GM18873 (cell line): ENCODE data around the gene CGB3.

Experiments used
- ATAC-seq: cut with Tn5 transposase; IDR thresholded peaks from one replicate; pipeline ENCODE4 v1.9.1; 2021; ENCODE audit warnings: mild to moderate bottlenecking, moderate library complexity, moderate number of reproducible peaks; ENCODE audit not compliant: unreplicated experiment, low FRiP score

Gene CGB3

DNA sequence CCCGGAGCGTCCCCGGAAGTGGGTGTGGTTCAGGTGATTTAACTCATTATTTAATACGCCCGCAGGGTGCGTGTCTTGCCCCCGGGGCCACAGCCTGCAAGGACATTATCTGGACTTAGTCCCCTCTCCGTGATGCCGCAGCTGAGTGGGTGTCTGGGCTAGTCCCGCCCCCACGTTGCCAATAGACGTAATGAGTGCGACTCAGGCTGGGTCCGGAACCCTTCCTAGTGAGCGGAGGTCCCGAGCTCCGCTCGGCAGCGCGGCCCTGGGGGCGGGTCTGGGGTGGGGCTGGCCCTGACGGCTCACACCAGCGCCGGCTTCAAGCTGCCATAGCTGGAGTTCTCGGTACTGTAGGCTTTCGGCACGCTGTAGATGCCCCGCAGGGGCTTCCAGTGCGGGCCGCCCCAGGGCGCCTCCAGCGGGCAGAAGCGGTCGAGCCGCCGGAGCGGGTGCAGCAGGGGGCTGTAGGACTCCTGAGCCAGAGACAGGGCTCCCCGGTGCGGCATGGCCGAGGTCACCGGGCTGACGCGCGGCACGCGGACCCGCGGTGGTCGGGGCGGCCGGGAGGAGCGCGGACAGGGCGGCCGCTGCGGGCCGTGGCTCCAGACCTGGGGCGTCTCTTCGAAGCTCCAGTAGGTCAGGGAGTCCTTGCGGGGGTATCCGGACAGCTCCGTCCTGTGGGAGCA is 6.3 kb downstream of the CGB3 start:
- ATAC-seq = no peak

DNA sequence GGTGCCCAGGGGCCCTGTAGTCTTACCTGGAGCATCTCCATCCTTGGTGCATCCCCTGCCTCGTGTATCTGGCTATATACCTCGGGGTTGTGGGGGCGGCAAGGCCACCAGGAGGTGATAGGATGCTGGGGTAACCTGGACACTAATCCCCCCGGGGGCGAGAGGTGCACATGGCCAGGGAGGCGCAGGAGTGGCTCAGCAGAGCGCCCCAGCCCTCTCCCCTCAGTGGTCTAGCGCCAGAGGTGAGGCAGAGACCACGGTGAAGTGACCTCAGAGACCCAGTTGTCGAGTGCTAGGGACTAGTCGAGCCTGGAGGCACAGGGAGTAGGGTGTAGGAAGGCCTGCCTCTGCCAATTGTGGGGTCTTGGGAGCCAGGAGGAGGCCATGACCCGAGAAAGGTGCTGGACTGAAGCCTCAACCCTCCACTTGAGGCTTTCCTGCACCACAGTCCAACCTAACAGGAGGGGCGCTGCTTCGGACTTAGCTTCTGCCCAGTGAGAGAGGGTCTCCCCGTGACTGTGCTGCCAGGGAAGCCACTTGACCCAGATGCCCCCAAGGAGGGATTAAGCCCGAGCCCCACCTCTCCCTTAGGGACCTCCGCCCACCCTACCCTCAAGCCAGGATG is 7.0 kb downstream of the CGB3 start, which contains the start of gene LHB:
Gene LHB, minus strand, starts transcription at position 51 of the 625 bp plus-strand sequence. Its CDS starts 10 bp downstream, at position 41.
- ATAC-seq = no peak

DNA sequence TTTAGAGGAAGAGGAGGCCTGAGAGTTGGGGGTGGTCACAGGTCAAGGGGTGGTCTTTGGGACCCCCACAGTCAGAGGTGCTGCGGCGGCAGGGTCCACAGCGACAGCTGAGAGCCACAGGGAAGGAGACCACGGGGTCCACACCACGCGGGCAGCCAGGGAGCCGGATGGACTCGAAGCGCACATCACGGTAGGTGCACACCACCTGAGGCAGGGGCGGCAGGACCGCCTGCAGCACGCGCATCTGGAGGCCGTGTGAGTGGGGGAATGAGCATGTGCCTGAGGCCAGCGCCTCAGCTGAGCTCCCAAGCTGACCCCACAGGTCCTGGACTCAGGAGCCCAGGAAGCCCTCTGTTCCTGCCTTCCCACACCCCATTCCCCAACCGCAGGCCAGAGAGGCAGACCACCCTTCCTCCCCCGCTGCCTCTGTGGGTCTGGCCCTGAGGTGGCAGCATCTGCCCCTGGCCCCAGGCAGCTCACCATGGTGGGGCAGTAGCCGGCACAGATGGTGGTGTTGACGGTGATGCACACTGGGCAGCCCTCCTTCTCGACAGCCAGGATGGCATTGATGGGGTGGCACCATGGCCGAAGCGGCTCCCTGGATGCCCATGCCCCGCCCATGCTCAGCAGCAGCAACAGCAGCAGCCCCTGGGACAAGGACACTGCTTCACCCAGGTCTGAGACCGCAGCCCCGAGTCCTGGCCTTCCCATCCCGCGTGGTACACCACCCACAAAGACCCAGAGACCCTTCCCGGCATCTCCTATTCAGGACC is 7.9 kb downstream of the CGB3 start:
- no peak for ATAC-seq

DNA sequence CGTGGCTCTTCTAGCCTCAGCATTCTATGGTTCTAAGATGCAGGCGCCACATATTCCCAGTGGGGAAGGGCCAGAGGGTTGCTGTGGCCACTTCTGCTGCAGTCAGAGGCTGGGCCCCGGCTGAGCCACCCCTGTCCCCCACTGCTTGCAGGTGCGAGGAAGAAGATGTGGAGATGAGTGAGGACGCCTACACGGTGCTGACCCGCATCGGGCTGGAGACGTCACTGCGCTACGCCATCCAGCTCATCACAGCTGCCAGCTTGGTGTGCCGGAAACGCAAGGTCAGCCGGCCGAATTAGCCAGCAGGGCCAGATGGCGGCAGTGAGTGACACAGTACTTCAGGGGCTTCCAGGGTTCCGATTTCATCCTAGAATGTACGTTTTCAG is 9.3 kb downstream of the CGB3 start:
- no peak for ATAC-seq

DNA sequence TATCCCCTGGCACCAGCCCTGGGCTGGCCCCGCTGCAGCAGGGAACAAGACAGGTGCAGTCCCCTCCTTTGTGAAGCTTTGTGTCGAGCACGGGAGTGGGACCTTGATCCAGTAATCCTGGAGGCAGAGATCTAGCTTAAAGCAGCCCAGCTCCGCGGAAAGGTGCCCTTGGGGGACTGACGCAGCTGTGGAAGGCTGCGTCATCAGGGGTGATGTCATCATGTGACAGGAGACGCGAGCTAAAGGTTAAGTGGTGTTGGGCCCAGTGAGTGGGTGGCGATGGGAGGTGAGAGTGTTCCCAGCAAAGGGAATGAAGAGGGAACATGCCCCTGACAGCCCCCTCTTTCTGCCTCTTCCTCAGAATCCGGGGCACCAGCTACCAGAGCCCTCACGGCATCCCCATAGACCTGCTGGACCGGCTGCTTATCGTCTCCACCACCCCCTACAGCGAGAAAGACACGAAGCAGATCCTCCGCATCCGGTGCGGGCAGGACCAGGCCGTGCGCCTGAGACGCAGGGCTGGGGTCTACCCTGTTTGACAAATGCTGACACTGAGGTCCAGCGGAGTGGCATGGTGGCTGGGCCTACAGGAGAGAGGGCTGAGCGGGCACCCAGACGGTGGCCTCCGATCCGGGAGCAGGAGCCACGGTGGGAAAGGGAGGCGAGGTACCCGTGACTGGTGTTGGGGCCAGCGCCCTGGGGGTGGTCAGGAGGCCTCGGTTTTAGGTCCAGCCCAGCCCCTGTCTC is 9.8 kb downstream of the CGB3 start:
- ATAC-seq = no peak

DNA sequence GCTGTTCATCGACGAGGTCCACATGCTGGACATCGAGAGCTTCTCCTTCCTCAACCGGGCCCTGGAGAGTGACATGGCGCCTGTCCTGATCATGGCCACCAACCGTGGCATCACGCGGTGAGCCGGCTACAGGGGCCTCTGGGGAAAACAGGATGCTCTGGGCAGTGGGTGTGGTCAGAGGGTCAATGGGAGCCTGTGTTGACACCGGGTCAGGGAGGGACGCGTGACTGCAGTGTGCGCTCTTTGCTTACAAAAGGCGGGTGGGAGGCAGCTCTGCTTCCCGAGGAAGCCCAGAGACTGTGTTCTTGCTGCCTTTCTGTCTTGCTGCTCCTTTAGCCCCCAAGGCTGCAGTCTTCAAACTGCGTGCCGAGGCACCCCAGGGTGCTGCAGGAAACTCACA is 12.9 kb downstream of the CGB3 start:
- ATAC-seq = no peak

DNA sequence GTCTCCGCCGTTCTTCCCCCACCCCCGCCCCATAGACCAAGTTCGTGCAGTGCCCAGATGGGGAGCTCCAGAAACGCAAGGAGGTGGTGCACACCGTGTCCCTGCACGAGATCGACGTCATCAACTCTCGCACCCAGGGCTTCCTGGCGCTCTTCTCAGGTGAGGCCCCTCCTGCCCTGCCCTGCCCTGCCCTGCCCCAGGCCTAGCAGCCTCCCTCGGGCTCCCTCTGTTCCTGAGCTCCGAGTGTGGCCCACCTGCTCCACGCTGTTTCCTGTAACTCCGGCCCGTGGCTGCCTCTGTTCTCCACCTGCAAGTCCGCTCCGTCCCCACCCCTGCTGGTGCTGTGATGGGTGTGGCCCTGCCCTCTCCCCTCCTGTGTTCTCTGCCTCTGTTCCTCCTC is 13.7 kb downstream of the CGB3 start:
- ATAC-seq = no peak

DNA sequence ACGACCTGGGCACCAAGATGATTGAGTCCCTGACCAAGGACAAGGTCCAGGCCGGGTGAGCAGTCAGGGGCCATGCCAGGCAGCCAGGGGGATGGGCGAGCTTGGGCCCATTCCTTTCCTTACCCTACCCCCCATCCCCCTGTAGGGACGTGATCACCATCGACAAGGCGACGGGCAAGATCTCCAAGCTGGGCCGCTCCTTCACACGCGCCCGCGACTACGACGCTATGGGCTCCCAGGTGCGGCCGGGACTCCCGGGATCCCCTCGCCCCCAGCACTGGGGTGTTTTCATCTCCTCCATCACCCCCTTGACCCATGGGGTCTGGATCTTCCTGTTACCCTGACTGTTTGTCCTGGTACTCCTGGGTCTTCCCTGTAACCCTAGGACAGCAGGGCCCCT is 14.3 kb downstream of the CGB3 start:
- ATAC-seq = no peak

DNA sequence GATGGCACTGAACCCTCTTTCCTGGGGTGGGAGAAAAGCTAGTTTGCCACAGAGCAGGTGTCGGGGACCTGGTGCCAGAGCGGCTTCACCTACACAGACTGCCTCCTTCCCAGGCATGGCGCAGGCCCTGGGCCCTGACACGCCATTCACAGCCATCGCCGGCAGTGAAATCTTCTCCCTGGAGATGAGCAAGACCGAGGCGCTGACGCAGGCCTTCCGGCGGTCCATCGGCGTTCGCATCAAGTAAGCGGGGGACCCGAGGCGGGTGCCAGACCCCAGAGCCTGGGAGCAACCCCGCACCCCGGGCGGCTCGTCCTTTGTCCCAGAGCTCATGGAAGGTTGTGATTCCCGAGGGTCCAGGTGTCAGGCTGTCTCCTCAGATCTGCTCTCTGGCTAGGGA is 17.2 kb downstream of the CGB3 start:
- ATAC-seq = no peak

DNA sequence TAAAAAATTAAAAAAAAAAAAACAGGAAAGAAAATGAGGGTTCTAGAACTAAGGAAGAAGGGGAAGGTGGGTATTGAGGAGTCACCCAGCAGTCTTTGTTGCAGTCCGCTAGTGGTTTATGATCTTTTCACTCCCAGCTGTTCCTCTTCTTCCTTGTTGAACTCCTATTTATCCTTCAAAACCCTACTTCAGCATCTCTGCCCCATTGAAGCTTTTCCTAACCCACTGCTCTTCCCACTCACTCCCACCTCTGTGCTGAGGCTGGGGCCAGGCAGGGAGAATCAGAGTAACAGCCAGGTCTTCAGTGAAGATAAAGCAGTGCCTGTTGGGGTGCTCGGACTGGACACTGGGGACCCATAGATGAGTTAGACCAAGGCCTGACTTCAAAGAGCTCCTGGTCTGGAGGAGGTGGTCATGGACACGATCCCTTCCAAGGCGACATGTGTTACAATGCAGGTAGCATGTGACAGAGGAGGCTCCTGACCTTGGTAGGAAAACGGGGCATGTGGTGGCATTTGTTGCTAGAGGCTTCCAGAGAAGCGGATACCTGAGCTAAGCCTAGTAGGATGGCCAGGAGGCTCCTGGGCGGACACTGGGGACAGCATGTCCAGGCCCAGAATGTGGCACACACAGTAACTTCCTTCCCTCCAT is 19.0 kb downstream of the CGB3 start:
- ATAC-seq = no peak

DNA sequence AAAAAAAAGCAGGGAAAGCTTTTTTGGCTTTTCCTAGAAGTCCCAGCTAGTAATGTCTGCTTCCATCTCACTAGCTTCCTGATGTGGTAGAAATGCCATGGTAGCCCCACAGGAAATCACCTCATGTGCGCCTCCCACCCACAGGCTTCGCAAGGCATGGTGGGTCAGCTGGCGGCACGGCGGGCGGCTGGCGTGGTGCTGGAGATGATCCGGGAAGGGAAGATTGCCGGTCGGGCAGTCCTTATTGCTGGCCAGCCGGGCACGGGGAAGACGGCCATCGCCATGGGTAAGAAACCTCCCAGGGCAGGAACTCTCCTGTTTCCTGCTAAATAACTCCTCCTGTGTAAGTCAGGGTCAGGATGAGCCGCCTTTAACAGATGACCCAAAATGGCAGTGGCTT is 20.0 kb downstream of the CGB3 start:
- ATAC-seq = no peak

DNA sequence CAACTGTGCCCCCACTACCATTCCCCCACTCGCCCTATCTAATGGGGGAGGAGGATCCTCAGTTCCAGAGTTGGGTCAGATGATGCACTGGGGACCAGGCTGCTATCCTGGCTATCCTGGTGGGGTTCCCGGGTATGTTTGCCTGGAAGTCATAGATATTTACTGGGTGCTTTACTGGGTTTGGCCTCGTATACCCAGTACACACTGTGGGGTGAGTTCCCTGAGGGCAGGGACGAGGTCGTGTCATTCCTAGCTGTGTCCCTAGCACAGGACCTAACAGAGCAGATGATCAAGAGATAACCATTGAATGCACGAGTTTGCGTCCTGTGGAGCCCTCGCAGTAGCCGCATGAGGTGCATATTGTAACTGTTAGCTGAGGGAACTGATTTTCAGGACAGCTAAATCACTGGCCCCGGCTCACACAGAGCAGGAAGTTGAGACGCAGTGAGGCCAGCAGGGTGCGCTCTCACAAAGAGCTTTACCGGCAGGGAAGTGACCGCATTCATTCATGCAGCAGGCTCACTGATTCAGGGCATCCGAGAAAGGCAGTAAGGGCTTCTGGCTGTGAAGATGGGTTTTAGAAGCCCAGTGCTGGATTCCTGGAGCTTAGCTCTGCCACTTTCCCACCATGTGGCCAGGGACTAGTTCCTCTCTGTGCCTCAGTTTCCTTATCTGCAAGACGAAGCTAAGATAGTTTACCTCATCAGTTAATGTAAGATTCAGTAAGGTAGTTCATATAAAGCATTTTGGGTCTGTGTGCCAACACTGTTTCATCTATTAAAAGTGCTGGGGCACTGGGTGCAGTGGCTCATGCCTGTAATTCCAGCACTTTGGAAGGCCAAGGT is 24.4 kb downstream of the CGB3 start:
- ATAC-seq = peak; percentile 49

DNA sequence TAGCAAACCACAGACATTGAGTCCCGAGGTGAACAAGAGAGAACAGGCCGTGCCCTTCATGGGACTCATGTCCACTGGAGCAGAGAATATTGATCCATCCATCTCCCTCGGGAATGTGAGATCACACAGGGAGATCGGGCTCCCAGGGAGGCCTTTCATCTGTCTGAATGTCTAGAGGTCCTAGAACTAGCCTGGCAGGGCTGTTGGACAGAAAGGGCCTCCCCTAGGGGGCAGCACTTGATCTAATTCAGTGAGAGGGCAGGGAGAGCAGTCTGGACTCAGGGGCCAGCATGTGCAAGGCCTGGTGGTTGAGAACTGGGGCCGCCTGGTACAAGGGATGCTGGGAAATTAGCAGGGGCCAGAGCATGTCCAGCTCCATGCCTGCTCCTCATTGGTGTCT is 26.2 kb downstream of the CGB3 start:
- no peak for ATAC-seq

DNA sequence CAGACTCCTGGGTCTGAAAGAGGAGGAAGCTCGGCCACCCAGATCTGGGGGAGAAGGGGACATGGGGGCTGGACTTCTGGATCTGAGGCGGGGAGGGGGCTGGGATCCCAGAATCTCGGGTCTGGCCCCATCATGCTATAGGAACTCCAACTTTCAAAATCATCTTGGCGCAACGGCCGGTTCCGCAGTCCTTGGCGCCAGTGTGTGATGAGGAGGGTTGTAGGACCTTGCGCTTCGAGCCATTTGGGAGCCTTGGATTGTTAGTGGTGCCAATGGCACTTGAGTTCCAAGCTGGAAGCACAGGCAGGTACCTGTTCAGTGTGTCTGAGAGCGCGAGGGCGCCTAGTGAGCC is 30.1 kb downstream of the CGB3 start:
- ATAC-seq = no peak

DNA sequence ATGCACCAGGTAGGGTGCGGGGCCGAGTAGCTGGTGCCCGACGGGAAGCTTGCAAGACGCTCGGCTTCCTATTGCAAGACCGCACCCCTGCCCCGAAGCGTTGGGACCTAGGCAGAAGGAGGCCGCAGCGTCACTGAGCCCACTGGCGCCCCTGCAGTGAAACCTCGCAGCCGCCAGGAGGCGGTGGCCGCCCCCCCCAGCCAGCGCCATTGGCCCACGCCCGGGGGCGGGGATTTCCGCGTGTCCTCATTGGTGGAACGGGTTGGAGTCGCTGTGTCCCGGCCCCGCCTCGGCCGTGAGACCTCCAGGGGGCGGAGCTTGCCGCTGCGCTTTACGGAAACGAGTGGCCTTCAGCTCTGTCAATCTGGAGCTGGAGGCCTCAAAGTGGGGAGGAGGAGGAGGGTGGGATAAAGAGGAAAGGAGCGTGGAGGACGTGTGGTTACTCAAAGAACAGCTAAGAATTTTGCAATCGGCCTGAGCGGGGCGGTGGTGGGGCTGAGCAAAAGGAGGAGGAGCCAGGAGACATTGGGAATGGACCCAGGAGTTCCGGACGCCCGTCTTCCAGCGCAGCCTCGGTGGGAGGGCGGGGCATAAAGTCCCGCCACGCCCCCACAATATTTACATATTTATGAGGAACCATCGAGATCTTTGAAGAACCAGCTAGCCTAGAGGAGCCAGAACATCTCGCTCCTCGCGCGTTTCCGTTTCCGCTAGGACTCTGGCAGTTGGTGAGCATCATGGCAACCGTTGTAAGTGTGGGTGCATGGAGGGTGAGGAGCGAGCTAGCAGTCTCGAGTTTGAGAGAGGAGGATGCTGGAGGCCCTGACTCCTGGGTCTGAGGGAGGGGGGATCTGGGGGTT is 30.7 kb downstream of the CGB3 start, which contains the start of the genes GYS1 and RUVBL2:
Gene GYS1, minus strand, starts transcription at position 135 of the 860 bp plus-strand sequence. CDS start 197 bp downstream, outside the sequence.
Gene RUVBL2, plus strand, starts transcription at position 713 of the 860 bp plus-strand sequence. Its CDS starts 25 bp downstream, at position 738.
- ATAC-seq = peak; percentile 75

DNA sequence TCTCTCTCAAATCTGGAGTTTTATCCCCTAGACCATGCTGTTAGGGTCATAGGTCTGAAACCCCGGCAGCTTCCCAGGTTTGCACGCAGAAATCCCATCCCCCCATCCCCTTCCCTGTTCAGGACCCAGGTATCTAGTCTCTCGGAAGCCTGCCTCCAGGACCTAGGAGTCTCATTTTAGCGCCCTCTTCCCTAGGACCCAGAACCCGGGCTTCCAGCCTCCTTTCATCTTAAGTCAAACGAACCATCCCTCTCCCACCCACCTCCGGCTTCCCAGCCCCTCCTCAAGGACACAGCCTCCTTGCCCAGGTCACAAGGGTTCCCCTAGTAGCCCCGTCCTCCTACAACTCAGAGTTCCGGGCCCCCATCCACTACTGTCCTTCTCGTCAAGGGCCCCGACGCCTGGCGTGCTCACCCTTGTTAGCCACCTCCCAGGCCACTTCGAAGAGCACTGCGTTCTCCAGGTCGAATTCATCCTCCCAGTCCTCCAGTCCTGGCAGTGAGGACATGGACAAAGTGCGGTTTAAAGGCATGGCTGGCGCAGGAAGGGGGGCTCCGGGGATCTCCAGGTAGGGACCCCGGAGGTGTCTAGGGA is 31.5 kb downstream of the CGB3 start:
- no peak for ATAC-seq

DNA sequence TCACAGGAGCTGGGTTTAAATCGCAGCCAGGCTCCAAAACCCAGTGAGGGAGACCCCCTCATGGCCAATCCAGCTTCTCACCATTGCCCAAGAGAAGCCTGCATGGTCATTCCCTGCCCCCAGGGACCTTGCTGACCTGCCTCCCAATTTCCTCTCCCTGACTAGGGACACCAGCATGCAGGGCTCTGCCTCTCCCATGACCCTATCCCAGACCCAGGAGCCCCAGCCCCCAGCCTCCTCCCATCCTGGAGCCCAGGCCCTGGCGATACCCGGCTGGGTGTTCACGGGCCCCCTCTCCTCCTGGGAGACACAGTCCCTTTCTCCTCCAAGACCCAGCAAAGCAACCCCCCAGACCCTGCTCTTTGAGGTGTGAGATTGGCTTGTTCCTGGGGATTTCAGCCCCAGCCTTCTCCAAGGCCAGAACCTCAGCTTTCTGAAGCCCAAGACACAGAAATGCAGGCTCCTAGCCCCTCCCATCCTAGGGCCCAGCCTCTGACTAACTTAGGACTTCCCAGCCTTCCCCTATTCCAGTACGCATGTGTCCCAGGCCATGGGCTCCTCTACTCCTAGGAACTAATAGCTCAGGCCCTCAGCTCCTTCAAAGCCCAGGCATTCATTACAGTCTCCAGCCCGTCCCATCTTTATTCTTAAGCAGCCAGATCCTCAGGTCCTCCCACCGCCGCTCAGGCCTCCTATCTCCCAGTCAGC is 32.1 kb downstream of the CGB3 start:
- no peak for ATAC-seq
